HG03354 (cell line): ENCODE data around the gene PLPP7.

ENCODE experiments used
- ATAC-seq: cut with Tn5 transposase; IDR thresholded peaks from one replicate; pipeline ENCODE4 v1.9.1; 2021; ENCODE audit warnings: mild to moderate bottlenecking; ENCODE audit not compliant: unreplicated experiment, poor library complexity, severe bottlenecking

The PLPP7 gene

DNA sequence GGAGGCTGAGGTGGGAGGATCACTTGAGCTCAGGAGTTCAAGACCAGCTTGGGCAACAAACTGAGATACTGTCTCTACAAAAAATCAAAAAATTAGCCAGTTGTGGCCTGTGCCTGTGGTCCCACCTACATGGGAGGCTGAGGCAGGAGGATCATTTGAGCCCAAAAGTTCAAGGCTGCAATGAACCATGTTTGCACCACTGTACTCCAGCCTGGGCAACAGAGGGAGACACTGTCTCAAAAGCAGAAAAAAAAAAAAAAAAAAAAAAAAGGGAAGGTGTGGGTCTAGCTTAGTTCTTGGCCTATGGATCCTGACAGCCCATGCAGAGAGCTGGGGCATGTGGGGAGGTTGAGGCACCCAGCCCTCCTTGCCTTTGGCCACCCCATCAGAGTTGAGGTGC, 10.9 kb downstream of the PLPP7 start:
- no peak for ATAC-seq

DNA sequence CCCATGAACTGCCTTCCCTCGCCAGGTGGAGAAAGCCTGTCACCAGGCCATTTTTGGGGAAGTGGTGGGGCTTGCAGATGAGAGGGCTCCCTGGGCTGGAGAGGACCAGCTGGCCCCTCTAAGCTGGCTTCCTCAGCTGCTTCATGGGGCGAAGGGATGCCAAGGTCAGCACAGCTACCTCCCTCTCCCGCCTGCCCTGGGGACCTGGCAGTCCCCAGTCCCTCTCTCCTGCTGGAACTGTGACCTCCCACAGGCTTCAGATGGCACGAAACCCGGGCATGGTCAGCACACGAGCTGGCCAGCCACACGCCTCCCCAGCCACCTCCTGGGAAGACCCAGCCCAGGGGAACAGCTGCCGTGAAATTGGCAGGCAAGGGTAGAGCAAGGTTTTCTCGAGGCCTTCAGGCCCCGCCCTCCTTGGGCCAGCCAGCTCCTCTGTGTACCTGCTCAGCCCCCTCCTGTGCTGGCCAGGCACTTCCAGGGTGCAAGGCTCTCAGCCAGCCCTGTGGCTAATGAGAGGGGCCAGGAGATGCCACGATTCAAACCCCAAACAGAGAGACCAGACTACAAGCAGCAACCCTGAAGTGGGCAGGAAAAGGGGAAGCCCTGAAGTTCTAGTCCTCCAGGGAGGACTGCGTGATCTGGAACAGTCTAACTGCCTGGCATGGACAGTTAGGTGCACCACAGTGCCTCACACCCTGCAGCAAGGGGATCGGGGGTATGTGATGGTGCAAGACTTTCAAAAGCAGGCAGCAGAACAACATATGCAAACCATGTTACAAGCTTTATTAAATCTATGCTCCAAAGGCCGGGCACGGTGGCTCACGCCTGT, 12.9 kb downstream of the PLPP7 start:
- no peak for ATAC-seq

DNA sequence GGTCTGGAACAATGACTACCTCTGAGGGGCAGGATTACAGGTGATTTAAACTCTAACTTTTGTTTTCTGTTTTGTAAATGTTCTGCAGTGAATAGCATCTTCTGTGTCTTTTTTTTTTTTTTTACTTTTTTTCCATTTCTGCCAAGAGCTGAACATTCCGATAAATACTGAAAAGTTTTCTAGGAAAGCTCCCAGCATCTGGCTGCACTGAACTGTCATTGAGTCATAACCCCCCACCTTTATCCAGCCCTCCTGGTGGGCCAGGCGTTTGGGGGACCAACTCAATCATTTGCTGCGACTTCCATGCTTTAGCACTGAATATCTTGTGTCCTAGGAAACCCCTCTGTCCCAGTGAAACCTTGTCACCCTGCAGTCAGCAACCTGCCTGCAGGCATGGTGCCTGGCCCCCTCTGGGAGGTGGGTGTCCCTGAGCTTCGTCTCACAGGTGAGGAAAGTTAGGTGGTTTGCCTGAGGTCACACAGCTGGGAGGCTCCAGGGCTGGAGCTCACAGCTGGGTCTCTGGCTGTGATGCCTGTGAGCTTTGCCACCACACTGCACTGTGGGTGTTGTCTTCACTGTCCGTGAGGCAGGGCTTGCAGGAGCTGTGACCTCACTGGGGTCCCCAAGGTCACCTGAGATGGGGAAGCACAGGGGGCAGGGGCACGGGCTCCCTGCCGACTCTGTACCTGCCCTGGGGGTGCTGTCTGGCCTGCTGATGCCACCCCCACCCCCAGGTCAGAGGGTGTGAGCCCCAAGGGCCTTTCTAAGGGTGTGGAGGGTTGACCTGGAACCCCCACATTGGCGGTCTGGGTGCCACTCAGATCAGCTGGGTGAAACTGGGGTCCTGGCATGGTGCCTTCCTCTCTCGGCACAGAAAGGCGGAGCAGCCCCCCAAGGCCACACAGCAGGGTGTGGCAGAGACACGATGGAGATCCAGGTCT, 14.1 kb downstream of the PLPP7 start:
- no peak for ATAC-seq

DNA sequence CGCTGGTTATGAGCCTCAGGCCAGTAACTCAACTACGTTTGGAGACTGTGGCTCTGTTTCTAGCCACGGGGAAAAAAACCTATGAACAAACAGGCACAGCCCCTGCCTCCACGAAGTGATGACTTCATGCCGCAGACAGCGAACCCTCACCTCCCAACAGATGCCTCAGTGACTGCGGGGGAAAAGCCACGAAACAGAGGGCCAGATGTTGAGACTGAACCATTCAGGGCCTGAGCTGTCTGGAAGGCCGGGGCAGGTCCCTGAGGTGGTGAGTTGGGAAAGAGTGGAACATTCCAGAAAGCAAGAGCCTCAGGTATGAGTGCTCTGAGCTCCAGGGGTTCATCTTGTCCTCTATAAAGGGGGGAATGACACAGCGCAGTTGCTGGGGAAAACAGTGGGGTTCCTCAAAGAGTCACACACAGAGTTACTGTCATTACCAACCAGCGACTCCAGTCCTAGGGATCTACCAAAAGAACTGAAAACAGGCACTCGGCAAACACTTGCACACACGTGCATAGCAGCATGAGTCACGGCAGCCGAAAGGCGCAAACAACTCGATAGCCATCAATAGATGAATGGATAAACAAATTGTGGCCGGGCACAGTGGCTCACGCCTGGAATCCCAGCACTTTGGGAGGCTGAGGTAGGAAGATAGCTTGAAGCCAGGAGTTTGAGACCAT, 15.3 kb downstream of the PLPP7 start:
- ATAC-seq: no peak

DNA sequence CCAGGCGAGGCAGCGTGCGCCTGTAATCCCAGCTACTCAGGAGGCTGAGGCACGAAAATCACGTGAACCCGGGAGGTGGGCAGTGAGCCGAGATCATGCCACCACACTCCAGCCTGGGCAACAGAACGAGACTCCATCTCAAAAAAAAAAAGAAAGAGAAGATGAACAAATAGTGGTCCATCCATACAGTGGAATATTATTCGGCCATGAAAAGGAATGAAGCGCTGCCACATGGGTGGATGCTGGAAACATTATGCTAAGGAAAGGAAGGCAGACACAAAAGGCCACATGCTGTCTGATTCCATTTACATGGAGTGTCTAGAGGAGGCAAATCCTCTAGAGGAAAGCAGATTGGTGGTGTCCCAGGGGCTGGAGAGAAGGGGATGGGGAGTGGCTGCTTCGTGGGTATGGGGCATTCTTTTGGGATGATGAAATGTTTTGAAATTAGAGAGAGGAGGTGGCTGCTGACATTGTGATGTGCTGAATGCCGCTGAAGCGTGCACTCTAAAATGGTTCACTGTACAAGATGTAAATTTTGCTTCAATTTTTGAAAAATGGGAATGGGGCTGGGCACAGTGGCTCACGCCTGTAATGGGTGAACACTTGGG, 17.0 kb downstream of the PLPP7 start:
- ATAC-seq: no peak

DNA sequence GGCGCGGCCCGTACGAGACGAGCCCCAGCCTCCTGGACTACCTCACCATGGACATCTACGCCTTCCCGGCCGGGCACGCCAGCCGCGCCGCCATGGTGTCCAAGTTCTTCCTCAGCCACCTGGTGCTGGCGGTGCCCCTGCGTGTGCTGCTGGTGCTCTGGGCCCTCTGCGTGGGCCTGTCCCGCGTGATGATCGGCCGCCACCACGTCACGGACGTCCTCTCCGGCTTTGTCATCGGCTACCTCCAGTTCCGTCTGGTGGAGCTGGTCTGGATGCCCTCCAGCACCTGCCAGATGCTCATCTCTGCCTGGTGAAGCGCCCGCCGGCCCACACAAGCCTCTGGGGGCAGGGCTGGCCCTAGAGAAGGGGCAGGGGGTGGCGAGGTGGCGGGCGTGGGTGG, 18.5 kb downstream of the PLPP7 start:
- ATAC-seq: no peak

DNA sequence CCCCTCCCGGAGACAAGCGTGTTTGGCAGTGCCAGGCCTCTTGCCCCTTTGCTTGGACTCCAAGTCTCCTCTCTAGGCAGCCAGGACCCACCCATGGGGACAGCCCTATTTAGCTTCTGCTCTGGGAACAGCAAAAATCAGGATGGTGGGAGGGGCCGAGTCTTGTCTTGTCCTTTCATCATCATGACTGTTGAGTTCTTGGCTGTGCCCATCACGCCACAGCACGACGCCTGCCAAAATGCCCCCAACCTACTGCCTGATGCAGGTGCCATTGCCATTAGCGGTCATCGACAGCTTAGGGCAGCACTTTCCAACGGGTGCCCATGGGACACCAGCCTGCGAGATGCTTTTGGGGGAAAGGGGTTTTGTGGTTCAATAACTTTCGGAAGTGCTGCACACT, 18.9 kb downstream of the PLPP7 start:
- ATAC-seq: no peak

DNA sequence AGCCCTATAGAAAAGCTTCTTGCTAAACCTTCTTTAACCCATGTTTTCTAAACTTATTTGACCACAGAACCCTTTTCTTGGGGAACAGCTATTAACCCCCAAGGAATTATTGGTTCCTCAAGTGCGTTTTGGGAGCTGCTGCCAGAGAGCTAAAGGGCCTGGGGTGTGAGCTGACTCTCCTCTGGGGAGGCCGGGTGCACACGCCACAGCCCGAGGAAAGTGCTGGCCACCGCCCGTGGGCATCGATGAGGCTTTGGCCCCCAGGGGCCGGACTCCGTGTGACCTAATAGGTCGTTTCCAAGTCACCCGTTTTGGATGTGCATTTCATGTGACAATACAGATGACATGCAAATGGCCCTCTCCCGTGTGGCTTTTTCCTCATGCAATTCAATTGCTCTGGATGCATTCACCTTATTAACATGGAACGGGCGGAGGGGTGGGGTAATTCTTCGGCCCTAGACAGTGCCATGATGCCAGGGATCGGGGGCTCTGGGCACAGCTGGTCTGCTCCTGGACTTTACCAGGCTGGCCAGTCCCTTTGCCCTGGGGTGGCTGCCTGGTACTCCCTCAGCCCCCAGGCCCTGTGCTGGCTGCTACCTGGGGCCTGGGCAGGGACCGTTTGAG, 19.5 kb downstream of the PLPP7 start:
- no peak for ATAC-seq

DNA sequence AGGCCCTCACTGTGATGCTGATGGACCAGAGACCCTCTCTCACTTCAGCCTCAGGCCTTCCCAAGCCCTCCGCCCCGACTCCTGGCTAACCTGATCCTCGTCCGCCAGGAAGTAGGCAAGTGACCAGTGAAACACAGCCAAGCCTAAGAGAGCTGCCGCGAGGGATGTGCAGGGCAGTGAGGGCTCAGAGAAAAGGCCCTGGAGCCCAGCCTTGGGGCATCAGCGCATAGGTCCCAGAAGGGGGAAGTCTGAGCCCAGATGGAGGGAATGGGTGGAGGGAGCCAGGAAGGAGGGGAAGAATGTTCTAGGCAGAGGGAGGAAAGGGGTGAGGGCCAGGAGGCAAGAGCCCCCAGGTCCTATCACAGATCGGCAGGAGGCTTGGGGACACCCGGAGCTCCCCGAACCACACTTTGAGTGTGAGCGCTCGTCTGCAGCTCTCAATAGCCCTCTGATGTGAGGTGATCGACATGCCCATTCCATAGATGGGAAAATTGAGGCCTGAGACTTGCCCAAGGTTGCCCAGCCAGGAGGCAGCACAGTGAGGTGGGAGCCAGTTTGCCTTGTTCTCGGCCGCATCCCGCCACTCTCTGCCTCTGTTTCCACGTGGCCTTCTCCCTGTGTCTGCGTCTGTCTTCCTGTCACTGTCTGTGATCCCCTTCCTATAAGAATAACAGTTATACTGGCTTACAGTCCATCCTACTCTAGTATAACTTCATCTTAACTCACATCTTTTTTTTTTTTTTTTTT, 20.2 kb downstream of the PLPP7 start:
- no peak for ATAC-seq

DNA sequence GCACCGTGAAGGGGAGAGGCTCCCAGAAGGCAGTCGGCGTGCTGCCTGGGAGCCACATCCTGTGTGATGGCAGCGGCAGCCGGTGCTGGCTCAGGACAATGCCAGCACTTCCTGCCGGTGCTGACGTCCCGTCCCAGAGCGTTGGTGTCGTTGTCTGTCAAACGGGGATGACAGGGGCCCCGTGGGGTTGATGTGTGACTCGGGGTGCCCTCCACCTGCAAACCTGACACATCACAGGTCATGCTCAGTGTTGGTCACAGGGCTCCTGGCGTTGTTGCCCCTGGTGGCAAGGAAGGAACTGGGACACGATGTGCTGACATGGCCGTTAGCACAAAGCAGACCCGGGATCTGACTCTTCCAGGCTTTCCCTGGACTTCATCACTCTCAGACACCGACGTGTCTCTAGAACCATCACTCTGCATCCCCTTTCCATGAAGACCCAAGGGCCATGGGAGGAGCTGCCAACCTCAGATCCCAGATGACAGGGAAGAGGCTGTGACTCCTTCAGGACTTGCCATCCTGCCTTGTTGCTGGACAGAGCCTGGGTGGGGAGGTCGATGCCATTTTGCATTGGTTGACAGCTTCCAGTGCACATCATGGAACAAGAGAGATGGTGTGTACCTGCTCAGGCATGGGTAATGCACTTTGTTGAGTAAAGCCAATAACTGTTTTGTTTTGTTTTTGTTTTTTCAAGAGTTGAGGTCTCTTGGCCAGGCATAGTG, 21.5 kb downstream of the PLPP7 start:
- ATAC-seq: no peak

DNA sequence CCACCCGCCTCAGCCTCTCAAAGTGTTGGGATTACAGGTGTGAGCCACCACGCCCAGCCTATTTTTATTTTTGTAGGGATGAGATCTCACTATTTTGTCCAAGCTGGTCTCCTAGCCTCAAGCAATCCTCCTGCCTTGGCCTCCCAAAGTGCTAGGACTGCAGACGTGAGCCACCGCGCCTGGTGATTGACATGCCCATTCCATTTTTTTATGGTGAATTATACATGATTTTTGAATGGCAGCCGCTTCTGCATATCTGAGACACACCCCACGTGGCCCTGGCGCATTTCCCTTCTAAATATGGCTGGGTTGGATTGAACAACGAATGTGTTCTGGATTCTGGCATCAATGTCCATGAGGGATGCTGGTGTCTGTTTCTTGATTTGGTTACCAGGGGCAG, 22.7 kb downstream of the PLPP7 start:
- no peak for ATAC-seq

DNA sequence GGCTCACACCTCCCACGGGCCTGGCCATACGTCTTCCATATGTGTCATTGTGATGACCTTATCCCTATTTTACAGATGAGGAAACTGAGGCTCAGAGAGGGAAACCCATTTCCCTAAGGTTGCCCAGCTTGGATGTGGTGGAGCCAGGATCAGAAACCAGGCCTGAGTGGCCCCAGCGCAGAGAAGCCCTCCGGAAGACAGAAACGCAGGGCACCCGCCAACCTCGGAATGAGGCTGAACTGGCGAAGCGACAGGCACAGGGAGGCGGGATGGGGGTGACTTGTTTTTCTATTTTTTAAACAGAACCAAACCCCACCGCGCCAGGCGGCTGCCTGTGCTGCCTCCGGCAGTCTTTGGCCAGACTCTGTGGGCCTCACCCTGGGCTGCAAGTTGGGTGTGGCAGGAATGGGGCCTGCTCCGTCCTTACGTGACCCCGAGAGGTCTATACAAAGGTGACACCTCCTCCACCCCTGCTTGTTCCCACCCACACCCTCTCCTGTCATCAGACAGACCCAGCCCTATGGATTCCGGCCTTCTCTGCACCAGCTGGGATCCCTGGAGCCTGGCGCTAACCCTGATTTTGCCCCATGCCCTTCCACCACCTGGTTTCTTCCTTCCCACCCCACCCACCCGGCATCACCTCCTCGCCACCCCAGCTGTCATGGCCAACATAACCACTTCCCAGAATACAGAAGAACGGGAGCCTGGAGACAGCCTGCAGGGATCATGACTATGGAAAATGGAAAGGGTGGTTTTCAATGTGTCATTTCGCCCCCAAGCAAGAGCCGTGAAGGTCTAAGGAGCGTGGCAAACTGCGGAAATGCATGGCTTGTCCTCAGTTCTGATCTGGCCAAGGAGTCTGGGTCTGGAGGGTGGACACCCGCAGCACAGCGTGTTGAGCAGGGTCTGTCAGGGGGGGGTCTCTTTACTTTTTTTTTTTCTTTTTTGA, 23.6 kb downstream of the PLPP7 start:
- no peak for ATAC-seq

DNA sequence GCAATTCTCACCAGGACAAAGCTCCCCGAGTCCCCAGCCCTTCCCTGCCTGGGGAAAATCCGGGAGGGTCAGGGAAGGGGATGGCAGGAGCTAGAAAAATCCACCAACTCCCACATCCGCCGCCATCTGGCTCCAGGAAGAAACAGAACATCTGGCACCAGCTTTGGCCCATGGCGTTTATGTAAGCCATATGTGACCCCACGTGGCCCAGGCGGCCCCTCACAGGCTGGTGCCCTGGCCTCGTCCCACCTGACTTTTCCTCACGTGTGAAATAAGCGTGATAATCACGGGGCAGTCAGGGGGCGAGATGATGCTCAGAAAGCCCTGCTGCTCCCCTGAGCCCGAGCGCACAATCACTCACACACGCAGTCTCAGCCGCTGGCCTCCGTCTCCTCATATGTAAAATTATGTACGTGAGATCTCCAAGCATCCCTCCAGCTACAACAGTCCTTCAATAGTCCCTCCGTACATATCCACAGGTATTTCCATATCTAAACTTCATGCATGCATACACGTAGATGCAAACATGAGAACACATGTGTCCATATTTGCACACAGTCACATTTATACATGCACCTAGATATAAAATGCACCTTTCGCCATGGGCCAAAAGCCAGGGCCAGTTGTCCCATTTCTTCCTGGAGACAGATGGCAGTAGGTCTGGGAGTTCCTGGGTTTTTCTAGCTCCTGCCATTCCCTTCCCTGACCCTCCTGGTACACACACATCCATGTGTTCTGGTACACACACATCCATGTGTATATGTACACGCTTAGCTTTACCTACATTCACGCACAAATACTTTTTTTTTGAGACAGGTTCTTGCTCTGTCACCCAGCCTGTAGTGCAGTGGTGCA, 28.9 kb downstream of the PLPP7 start:
- no peak for ATAC-seq

DNA sequence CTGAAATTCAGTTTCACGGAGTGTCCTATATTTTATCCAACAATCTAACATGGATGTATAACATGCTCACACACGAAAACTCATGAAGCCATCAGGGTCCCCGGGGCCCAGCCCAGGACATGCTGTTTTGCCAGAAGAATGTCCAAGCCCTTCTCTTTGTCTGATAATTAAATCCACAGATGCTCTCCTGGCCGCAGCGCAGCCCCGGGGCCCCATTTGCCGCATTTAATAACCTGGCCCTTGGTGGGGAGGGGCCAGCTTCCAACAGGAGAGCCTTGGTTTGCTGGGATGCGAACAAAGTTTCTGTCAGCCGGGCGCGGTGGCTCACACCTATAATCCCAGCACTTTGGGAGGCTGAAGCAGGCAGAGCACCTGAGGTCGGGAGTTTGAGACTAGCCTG, 30.0 kb downstream of the PLPP7 start:
- ATAC-seq: no peak

DNA sequence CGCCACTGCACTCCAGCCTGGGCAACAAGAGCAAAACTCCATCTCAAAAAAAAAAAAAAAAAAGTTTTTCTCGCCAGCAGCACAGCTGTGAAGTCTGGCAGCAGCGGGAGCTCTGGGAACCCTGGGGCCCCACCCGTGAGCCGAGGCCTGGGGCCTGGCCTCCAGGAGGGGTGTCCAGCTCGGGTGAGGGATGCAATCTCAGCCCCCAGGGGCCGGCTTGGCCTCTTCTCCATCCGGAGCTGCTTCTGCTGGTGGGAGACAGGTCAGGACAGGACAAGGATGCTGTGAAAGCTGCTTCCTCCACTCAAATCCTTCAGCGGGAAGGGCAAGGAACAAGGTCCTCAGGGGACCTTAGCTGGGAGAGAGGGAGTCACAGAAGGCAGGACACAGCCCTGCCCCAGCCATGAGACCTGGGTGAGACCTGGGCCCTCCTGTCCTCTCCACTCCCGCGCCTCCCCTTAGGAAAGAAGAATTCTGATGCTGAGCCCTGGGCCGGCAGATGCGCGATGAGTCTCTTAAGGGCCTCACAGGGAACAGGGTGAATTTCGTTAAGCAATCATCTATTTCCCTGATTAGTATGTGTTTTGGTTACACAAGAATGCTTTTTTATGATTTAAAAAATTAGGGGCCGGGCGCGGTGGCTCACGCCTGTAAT, 30.6 kb downstream of the PLPP7 start:
- no peak for ATAC-seq

DNA sequence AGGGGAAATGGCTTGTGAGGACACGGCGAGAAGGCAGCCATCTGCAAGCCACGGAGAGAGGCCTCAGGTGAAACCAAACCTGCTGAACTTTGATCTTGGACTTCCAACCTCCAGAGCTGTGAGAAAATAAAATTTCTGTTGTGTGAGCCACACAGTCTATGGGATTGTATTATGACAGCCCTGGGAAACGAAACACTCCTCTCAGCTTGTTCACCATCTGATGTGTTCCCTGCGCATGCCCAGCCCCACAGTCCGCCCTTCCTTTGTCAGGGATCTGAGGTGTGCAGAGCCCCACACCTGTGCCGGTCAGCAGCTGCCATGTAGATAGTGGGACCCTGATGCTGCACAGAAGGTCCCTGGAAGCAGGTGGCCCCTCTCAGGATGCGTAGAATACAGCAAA, 34.1 kb downstream of the PLPP7 start:
- ATAC-seq: no peak
